ENCODE results near the gene INSR.

INSR gene

GRCh38 chr19:7139095-7139494 lies 155.1 kb downstream of the INSR start:
- H3K4me1 ChIP-seq (ENCODE audit: control insufficient read depth, insufficient read depth, low read length), result no peaks in the 10 kb centered on the region
- H3K36me3 ChIP-seq (ENCODE audit: control insufficient read depth in 2 of 2, insufficient read depth in 1 of 2, low read length in 2 of 2), result peaks cover 0 to 48% of the 10 kb centered on the region in 2 experiments; a peak in 2 of 3 replicates
- ChIA-PET CTCF (no interaction called here), POLR2A (no interaction called here)
- TF ChIP-seq ZNF610 (tag by site-specific recombination; IDR thresholded peaks at IDR 0.05; ENCODE audit: borderline replicate concordance) (no peak), ZFHX2 (tag by site-specific recombination; conservative IDR thresholded peaks at IDR 0.05) (no peak), ZNF830 (tag by site-specific recombination; IDR thresholded peaks at IDR 0.05; ENCODE audit: low read depth) (no peak), ZNF2 (tag by site-specific recombination; IDR thresholded peaks at IDR 0.05) (no peak), RBAK (tag by site-specific recombination; IDR thresholded peaks at IDR 0.05) (peak; percentile 85), ZNF785 (tag by site-specific recombination; IDR thresholded peaks at IDR 0.05) (no peak)
- TF ChIP-seq, protein P1, sequence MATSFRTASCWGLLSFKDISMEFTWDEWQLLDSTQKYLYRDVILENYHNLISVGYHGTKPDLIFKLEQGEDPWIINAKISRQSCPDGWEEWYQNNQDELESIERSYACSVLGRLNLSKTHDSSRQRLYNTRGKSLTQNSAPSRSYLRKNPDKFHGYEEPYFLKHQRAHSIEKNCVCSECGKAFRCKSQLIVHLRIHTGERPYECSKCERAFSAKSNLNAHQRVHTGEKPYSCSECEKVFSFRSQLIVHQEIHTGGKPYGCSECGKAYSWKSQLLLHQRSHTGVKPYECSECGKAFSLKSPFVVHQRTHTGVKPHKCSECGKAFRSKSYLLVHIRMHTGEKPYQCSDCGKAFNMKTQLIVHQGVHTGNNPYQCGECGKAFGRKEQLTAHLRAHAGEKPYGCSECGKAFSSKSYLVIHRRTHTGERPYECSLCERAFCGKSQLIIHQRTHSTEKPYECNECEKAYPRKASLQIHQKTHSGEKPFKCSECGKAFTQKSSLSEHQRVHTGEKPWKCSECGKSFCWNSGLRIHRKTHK (tag by site-specific recombination; IDR thresholded peaks at IDR 0.05), result no peak
- no peak overlapping the region for H3K4me3 ChIP-seq (ENCODE audit: low read depth, low read length)
- no peaks in the 10 kb centered on the region for H3K9me3 ChIP-seq (ENCODE audit: control insufficient read depth, insufficient read depth, low read depth, low read length)
- no peak overlapping the region for H3K27ac ChIP-seq (ENCODE audit: extremely low read depth, low read depth, low read length)

- TF ChIP-seq RBAK (tag by site-specific recombination; IDR thresholded peaks at IDR 0.05) (no peak), ZNF121 (tag by site-specific recombination; IDR thresholded peaks at IDR 0.05) (peak; percentile 60; the same call in 1 of the 2 replicates)
- POLR2A ChIA-PET, result no interaction called here
- Histone ChIP-seq H3K4me3 (ENCODE audit: low read depth, low read length) (no peak overlapping the region), H3K27ac (ENCODE audit: extremely low read depth, low read depth, low read length) (no peak overlapping the region), H3K9me3 (ENCODE audit: control insufficient read depth, insufficient read depth, low read depth, low read length) (no peaks in the 10 kb centered on the region), H3K4me1 (ENCODE audit: control insufficient read depth, insufficient read depth, low read length) (no peaks in the 10 kb centered on the region), H3K36me3 (ENCODE audit: control insufficient read depth in 2 of 2, insufficient read depth in 1 of 2, low read length in 2 of 2) (peaks cover 0 to 48% of the 10 kb centered on the region in 2 experiments; a peak in 2 of 3 replicates)
- CTCF ChIA-PET, result interaction anchor here (0.9 kb wide), 1 partner anchor 211 kb away, joined by 5 read pairs; the partner anchor contains the start of gene ARHGEF18
These were observed 155.8 kb downstream of the INSR start for GRCh38 chr19:7138402-7138801.

- ChIA-PET POLR2A (no interaction called here), CTCF (interaction anchor here (0.6 kb wide), 1 partner anchor 10 kb away, joined by 3 read pairs; no protein-coding TSS in a partner anchor)
- Histone ChIP-seq H3K4me1 (ENCODE audit: control insufficient read depth, insufficient read depth, low read length) (no peaks in the 10 kb centered on the region), H3K27ac (ENCODE audit: extremely low read depth, low read depth, low read length) (no peak overlapping the region), H3K9me3 (ENCODE audit: control insufficient read depth, insufficient read depth, low read depth, low read length) (no peaks in the 10 kb centered on the region), H3K4me3 (ENCODE audit: low read depth, low read length) (no peak overlapping the region), H3K36me3 (ENCODE audit: control insufficient read depth in 2 of 2, insufficient read depth in 1 of 2, low read length in 2 of 2) (peaks cover 0 to 40% of the 10 kb centered on the region in 2 experiments; a peak in 2 of 3 replicates)
- TF ChIP-seq, protein P2, sequence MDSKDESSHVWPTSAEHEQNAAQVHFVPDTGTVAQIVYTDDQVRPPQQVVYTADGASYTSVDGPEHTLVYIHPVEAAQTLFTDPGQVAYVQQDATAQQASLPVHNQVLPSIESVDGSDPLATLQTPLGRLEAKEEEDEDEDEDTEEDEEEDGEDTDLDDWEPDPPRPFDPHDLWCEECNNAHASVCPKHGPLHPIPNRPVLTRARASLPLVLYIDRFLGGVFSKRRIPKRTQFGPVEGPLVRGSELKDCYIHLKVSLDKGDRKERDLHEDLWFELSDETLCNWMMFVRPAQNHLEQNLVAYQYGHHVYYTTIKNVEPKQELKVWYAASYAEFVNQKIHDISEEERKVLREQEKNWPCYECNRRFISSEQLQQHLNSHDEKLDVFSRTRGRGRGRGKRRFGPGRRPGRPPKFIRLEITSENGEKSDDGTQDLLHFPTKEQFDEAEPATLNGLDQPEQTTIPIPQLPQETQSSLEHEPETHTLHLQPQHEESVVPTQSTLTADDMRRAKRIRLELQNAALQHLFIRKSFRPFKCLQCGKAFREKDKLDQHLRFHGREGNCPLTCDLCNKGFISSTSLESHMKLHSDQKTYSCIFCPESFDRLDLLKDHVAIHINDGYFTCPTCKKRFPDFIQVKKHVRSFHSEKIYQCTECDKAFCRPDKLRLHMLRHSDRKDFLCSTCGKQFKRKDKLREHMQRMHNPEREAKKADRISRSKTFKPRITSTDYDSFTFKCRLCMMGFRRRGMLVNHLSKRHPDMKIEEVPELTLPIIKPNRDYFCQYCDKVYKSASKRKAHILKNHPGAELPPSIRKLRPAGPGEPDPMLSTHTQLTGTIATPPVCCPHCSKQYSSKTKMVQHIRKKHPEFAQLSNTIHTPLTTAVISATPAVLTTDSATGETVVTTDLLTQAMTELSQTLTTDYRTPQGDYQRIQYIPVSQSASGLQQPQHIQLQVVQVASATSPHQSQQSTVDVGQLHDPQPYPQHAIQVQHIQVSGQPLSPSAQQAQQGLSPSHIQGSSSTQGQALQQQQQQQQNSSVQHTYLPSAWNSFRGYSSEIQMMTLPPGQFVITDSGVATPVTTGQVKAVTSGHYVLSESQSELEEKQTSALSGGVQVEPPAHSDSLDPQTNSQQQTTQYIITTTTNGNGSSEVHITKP (tag by site-specific recombination; IDR thresholded peaks at IDR 0.05), result no peak
These were observed 157.1 kb downstream of the INSR start for GRCh38 chr19:7137120-7137519.

- Histone ChIP-seq H3K36me3 (ENCODE audit: control insufficient read depth in 2 of 2, insufficient read depth in 1 of 2, low read length in 2 of 2) (peaks cover 4 to 33% of the 10 kb centered on the region in 2 experiments; a peak in 2 of 3 replicates), H3K9me3 (ENCODE audit: control insufficient read depth, insufficient read depth, low read depth, low read length) (no peaks in the 10 kb centered on the region), H3K27ac (ENCODE audit: extremely low read depth, low read depth, low read length) (no peak overlapping the region), H3K4me3 (ENCODE audit: low read depth, low read length) (no peak overlapping the region), H3K4me1 (ENCODE audit: control insufficient read depth, insufficient read depth, low read length) (no peaks in the 10 kb centered on the region)
- CTCF ChIA-PET, result interaction anchor here (1.0 kb wide), 1 partner anchor 17 kb away, joined by 3 read pairs; no protein-coding TSS in a partner anchor
- POLR2A ChIA-PET, result no interaction called here
- TF ChIP-seq, protein P3, sequence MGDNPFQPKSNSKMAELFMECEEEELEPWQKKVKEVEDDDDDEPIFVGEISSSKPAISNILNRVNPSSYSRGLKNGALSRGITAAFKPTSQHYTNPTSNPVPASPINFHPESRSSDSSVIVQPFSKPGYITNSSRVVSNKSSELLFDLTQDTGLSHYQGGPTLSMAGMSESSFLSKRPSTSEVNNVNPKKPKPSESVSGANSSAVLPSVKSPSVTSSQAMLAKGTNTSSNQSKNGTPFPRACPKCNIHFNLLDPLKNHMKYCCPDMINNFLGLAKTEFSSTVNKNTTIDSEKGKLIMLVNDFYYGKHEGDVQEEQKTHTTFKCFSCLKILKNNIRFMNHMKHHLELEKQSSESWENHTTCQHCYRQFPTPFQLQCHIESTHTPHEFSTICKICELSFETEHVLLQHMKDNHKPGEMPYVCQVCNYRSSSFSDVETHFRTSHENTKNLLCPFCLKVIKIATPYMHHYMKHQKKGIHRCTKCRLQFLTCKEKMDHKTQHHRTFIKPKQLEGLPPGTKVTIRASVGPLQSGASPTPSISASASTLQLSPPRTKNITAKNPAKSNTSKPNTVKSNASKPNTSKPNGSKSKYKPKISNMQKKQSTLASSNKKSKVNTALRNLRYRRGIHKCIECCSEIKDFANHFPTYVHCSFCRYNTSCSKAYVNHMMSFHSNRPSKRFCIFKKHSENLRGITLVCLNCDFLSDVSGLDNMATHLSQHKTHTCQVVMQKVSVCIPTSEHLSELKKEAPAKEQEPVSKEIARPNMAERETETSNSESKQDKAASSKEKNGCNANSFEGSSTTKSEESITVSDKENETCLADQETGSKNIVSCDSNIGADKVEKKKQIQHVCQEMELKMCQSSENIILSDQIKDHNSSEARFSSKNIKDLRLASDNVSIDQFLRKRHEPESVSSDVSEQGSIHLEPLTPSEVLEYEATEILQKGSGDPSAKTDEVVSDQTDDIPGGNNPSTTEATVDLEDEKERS (tag by site-specific recombination; IDR thresholded peaks at IDR 0.05), result no peak
- no peak for TF ChIP-seq ZXDB (tag by site-specific recombination; IDR thresholded peaks at IDR 0.05)
- no peak for TF ChIP-seq PRDM2 (tag by site-specific recombination; IDR thresholded peaks at IDR 0.05; ENCODE audit: borderline replicate concordance)
- TF ChIP-seq ZNF792 (tag by site-specific recombination; IDR thresholded peaks at IDR 0.05), result no peak
These were observed 162.2 kb downstream of the INSR start for GRCh38 chr19:7132054-7132453.
